ENCODE data around the gene MMP24. TPM values are rescaled to one million over a fixed set of nuclear protein-coding genes. Genes with fewer than 3 reads are reported as not detected.

The MMP24 gene
- total and polyA plus RNA-seq, 2 donors from 2014 or later: 10.7 to 12.4 TPM

DNA sequence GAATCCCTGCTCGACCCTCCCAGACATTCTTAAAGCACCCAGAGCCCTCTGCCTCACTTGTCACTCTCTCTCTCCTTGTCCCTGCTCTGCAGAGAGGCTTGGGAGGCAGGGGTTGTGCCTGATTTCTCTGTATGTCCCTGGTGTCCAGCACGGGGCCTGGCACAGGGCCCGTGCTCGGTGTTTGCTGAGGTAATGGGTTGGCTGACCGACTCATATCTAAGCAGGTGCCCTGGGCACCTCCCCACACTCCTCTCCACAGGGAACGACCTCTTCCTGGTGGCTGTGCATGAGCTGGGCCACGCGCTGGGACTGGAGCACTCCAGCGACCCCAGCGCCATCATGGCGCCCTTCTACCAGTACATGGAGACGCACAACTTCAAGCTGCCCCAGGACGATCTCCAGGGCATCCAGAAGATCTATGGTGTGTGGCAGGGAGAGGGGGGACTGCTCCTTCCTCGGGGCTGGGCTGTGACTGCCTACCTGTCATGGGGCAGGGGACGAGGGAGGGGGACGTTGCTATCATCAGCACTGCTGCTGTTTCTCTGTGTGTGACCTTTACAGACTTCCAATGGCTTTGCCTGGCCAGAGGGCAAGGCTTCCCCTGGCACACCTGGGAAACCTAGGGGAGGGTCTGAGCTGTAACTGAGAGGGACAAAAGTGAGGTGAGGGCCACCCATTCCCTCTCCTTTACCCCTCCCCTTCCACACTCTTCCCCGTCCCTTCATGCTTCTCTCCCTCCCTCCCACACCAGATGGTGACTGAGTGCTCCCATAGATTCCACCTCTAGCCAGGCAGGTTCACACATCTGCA, 37.2 kb downstream of the MMP24 start:
- Histone ChIP-seq H3K9me3 (ENCODE audit: control insufficient read depth in 2 of 3, insufficient read depth in 1 of 3, low read length in 3 of 3) (no peaks in the 10 kb centered on the region), H3K4me3 (ENCODE audit: low read length in 3 of 3) (peak overlapping the region in 2 of 3 donors; percentile 53 to 62), H3K4me1 (ENCODE audit: control insufficient read depth in 2 of 3, insufficient read depth in 2 of 3, low read depth in 1 of 3, low read length in 3 of 3) (peaks cover 0 to 36% (median 22%) of the 10 kb centered on the region in 3 donors), H3K36me3 (ENCODE audit: control insufficient read depth in 2 of 3, insufficient read depth in 3 of 3, low read length in 3 of 3) (peaks cover 0 to 4% (median 4%) of the 10 kb centered on the region in 3 donors), H3K9ac (ENCODE audit: low read length in 3 of 3) (peak overlapping the region in 2 of 3 donors; percentile 12 to 99), H3K27me3 (ENCODE audit: control insufficient read depth, insufficient read depth, low read length) (no peaks in the 10 kb centered on the region), H3K27ac (ENCODE audit: low read depth in 2 of 2, low read length in 2 of 2) (peak overlapping the region; percentile 99 to 100)
- intact Hi-C loops (cut with DNase I): no loop called here
- FAIRE-seq (no peak), DNase-seq (peak in 2 of 5 donors; percentile 26 to 88)
- TF ChIP-seq, protein P1, sequence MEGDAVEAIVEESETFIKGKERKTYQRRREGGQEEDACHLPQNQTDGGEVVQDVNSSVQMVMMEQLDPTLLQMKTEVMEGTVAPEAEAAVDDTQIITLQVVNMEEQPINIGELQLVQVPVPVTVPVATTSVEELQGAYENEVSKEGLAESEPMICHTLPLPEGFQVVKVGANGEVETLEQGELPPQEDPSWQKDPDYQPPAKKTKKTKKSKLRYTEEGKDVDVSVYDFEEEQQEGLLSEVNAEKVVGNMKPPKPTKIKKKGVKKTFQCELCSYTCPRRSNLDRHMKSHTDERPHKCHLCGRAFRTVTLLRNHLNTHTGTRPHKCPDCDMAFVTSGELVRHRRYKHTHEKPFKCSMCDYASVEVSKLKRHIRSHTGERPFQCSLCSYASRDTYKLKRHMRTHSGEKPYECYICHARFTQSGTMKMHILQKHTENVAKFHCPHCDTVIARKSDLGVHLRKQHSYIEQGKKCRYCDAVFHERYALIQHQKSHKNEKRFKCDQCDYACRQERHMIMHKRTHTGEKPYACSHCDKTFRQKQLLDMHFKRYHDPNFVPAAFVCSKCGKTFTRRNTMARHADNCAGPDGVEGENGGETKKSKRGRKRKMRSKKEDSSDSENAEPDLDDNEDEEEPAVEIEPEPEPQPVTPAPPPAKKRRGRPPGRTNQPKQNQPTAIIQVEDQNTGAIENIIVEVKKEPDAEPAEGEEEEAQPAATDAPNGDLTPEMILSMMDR (IDR thresholded peaks at IDR 0.05; ENCODE audit: borderline replicate concordance, extremely low read depth, insufficient read depth): no peak

DNA sequence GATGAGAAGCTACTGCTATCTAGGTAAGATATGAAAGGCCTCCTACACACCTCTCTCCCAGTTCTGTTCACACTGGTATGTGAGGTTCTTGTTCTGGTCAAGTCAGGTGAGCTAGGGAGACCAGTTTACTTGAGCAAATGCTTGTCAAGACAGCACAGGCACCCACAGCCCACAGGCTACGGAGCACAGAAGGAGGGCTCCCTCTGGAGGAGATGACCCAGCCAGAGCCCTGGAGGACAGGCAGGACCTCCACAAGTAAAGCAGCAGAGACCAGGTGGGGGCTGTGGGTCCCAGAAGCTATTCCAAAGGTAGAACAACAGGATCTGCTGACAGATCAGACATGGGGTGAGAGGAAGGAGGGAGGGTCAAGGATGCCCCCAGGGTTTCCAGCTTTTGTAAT, 38.3 kb downstream of the MMP24 start:
- peaks cover 0 to 42% (median 29%) of the 10 kb centered on the region in 3 donors for H3K4me1 ChIP-seq (ENCODE audit: control insufficient read depth in 2 of 3, insufficient read depth in 2 of 3, low read depth in 1 of 3, low read length in 3 of 3)
- FAIRE-seq (no peak), DNase-seq (peak in 1 of 5 donors; percentile 26)
- H3K9ac ChIP-seq (ENCODE audit: low read length in 3 of 3): peak overlapping the region in 1 of 3 donors; percentile 59
- H3K27me3 ChIP-seq (ENCODE audit: control insufficient read depth, insufficient read depth, low read length): no peaks in the 10 kb centered on the region
- peak overlapping the region in 2 of 3 donors; percentile 19 to 28 for H3K4me3 ChIP-seq (ENCODE audit: low read length in 3 of 3)
- TF ChIP-seq, protein P1 (IDR thresholded peaks at IDR 0.05; ENCODE audit: borderline replicate concordance, extremely low read depth, insufficient read depth): peak; percentile 13
- H3K9me3 ChIP-seq (ENCODE audit: control insufficient read depth in 2 of 3, insufficient read depth in 1 of 3, low read length in 3 of 3): no peaks in the 10 kb centered on the region
- H3K27ac ChIP-seq (ENCODE audit: low read depth in 2 of 2, low read length in 2 of 2): peak overlapping the region; percentile 78 to 100
- H3K36me3 ChIP-seq (ENCODE audit: control insufficient read depth in 2 of 3, insufficient read depth in 3 of 3, low read length in 3 of 3): peaks cover 0 to 7% (median 4%) of the 10 kb centered on the region in 3 donors
- intact Hi-C loops (cut with DNase I): no loop called here

DNA sequence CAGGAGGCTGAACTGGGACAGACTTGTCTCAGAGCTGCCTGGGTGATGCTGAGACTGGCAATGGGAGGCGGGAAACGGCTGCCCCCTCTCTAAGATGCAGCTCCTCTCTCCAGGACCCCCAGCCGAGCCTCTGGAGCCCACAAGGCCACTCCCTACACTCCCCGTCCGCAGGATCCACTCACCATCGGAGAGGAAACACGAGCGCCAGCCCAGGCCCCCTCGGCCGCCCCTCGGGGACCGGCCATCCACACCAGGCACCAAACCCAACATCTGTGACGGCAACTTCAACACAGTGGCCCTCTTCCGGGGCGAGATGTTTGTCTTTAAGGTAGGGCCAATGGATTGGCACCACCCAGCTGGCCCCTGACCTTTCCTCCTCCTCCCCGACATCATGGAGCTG, 40.6 kb downstream of the MMP24 start:
- peaks cover 0 to 23% (median 6%) of the 10 kb centered on the region in 3 donors for H3K36me3 ChIP-seq (ENCODE audit: control insufficient read depth in 2 of 3, insufficient read depth in 3 of 3, low read length in 3 of 3)
- peak overlapping the region in 1 of 2 donors; percentile 84 for H3K27ac ChIP-seq (ENCODE audit: low read depth in 2 of 2, low read length in 2 of 2)
- no peaks in the 10 kb centered on the region for H3K27me3 ChIP-seq (ENCODE audit: control insufficient read depth, insufficient read depth, low read length)
- DNase-seq (no peak), FAIRE-seq (no peak)
- H3K4me3 ChIP-seq (ENCODE audit: low read length in 3 of 3): no peak overlapping the region
- intact Hi-C loops (cut with DNase I): no loop called here
- peaks cover 0 to 38% (median 28%) of the 10 kb centered on the region in 3 donors for H3K4me1 ChIP-seq (ENCODE audit: control insufficient read depth in 2 of 3, insufficient read depth in 2 of 3, low read depth in 1 of 3, low read length in 3 of 3)
- TF ChIP-seq, protein P1 (IDR thresholded peaks at IDR 0.05; ENCODE audit: borderline replicate concordance, extremely low read depth, insufficient read depth): no peak
- H3K9ac ChIP-seq (ENCODE audit: low read length in 3 of 3): no peak overlapping the region
- H3K9me3 ChIP-seq (ENCODE audit: control insufficient read depth in 2 of 3, insufficient read depth in 1 of 3, low read length in 3 of 3): no peaks in the 10 kb centered on the region

All from kidney (tissue), 14 donors.